HG03520 (cell line): ENCODE data around the gene GSK3A.

Experiments
- ATAC-seq: cut with Tn5 transposase; IDR thresholded peaks from one replicate; pipeline ENCODE4 v1.9.1; 2021; ENCODE audit warnings: mild to moderate bottlenecking, moderate library complexity; ENCODE audit not compliant: unreplicated experiment

GSK3A gene

DNA sequence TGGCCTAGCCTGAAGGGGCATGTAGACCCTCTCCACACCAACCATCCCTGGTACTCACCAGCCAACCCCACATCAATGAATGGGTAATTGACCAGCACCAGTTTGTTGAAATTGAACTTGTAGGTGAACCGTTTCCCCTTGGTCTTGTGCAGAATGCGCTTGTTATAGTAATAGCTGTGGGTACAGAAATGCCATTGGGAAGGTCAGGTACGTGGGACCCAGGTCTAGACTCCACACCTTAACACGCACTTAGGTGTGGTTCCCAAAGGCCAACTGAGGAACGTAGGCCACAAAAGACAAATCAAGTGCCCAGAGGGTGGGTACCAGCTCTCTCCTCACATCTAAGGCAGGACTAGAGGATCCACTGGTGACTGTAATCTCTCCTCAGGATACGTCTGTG, 7.4 kb upstream of the GSK3A start:
- ATAC-seq = no peak

- no peak for ATAC-seq
Measured at GRCh38 chr19:42249149-42249750, 6.8 kb upstream of the GSK3A start.

DNA sequence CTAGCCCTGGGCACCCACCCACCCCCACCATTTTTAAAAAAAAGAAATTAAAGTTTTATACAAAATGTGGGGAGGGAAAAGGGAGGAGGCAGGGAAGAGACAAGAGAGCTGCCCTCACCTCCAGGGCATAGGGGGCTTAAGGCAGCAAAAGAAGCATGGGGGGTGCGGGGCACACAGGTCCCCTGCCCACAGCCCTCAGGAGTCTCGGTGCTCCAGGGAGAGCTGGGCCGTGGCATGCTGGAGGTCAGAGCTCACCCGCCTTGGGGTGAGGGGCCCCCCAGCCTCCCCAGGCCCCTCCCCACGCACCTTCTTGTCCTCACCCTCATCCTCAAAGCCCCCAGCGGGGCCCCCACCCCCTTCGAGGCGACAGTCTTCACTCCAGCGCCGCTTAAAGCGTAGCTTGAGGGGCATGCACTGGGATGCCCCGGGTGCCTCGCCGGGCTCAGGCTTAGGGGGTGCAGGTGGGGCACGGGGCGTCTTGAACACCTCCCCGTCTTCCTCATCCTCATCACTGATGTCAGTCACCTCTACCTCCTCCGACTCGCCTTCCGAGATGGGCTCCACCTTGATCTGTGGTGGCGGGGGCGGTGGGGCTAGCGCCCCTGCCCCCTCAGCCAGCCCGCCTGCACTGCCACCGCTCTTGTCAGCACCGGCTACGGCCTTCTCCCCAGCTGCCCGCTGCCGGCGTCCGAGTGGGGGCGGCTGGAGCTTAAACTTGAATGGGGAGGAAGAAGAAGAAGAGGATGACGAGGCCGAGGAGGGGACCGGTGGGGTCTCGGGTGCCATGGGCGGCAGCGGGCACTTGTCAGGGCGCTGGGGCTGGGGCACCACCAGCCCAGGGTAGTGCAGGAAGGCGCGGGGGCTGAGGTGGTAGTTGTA, 6.1 kb upstream of the GSK3A start:
- no peak for ATAC-seq

GRCh38 chr19:42247640-42248199, 5.3 kb upstream of the GSK3A start:
- no peak for ATAC-seq

DNA sequence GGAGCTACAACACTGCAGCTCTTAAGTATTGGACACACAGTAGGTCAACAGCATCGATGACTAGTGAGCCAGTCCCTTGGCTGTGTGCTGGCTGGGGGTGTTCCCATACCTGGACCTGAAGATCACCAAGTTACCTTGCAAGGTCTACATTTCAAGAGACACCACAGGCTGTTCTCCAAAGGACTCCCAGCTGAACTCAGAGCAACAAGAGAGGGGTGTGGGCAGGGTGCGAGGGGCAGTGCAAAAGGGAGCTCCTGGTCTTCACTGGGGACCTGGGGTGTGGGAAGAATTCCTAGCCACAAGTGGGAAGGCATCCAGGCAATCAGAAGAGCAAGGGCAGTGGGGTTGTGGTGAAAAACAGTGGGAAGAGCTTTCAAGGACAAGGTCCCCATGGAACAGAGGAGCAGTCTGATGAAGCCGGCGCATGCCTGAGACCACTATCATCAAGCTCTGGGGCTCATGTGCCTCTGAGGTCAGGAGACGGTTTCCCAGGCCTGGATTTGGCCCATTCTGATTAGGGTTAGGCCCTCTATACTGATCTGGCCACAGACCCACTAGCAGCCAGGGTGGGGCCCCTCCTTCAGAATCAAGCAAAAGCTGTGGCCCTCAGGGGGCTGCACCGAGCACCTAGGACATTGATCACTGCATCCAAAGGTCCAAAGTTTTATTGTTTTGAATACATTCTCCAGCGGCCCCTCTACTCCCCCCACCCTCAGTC, 4.7 kb upstream of the GSK3A start:
- no peak for ATAC-seq

DNA sequence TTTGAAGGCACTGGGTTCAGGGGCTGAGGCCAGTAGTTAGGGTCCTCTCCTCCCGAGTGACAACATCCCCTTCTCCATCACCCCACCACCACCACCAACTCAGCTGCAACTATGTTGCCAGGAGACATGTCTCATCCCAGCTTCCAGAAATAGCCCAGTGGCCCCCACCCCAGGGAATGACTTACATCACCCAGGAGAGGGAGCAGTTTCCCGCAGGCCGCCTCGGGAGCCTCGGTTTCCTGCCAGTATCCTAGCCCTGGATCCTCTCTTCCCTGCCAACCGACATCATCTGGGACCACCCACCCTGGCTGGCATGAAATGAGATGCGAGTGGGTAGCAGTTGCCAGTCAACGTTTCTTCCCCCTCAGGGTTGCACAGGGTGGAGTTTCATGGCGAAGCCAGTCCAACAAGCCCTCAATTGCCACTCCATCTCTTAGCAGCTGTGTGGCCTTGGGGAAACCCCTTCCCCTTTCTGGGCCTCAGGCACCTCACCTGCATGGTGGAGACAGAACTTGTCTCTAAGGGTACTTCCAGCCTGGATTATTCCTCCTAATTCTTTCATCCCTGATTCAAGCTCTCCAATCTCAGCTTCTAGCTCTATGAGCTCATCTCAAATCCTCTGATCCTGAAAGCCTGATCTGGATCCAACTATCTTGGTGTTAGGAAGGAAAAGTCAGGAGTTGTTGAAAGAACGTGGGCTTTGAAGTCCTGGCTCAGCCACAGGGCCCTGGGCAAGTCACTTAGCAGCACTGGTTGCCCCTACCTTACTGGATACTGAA, 3.9 kb upstream of the GSK3A start:
- no peak for ATAC-seq

DNA sequence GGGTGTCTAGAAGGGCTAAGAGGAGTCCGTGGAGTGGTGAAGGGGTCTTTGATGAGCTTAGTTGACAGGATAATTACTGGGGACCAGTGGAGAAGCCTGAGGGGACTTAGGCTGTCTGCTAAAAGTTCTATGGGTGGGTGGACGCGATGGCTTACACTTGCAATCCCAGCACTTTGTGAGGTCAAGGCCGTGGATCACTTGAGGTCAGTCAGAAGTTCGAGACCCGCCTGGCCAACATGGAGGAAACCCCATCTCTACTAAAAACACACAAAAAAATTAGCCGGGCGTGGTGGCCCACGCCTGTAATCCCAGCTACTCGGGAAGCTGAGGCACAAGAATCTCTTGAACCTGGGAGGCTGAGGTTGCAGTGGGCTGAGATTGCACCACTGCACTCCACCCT, 2.8 kb upstream of the GSK3A start:
- no peak for ATAC-seq

- ATAC-seq = peak; percentile 29
Measured at GRCh38 chr19:42244347-42245220, 2.2 kb upstream of the GSK3A start.

- ATAC-seq = peak; percentile 4
Measured at GRCh38 chr19:42242069-42242511, 312 bp downstream of the GSK3A start.

DNA sequence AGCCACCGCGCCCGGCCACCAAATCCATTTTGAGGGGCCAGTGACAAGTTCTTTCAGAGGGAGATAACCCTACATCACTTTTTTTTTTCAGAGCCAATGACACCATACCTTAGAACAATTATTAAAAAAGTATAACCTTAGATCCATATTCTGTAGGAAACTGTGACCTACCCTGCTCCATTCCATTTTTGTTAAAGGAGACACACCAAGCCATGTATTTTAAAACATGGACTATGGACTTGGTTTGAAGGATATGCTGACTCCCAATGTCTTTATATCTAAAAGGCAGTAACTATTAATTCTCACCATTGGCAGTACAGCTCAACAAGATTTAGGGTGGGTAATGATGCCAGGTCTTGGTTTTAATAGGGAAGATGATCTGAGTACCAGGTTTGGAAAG, 1.1 kb downstream of the GSK3A start:
- no peak for ATAC-seq

DNA sequence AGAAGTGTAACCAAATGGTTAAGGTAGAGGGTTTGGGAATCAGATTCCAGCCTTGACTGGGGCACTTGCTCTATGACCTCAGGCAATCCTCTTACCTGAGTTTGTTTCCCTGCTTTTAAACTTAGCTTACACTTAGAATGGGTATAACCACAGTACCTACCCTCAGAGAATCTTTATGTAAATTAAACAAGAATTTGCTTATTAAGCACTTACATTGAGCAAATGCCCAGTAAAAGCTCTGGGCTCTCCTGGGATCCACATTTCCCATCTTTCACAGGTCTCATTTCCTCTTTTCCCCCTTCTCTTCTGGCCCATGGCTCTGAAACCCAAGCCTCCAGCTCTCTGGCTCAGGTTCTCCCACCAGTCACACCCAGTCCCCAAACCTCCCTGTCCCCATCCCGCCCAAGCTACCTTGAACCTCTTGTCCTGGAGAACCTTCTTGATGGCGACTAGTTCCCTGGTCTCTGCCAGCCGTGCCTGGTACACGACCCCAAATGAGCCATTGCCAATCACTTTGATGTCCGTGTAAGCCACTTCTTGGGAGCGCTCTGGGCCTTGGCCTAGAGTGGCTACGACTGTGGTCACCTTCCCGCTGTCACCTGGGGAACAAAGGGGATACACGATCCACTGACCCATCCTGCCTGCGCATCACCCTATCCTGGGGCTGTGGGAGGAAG, 2.7 kb downstream of the GSK3A start:
- ATAC-seq = no peak

- ATAC-seq = no peak
Measured at GRCh38 chr19:42235181-42235580, 7.2 kb downstream of the GSK3A start.

- no peak for ATAC-seq
Measured at GRCh38 chr19:42234364-42234763, 8.0 kb downstream of the GSK3A start.

DNA sequence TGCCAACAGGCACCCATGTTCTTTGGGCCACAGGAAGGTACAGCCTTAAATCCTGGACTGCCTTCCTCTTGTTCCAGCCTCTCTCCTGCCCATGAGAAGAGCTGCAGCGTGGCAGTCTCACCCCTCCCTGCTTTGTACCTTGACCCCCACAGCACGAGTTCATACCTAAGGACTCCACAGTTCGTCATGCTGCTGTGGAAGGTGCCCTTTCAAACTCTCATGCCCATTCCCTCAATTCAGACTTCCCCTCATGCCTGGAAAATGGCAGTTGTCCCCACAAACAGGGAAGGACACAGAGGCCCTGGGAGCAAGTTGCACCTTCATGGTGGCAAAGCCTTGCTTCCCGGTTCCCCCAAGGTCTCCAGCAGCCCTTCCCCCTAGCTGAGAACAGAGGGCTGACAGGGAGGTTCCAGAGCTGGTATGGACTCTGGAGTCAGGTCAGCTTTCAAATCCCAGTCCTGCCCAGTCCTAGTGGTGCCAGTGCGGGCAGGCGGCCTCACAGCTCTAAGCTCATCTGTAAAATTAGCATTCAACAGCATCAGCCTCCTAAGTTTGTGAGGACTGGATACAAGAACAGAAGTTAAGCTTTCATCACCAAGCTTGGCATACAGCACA, 8.6 kb downstream of the GSK3A start:
- no peak for ATAC-seq

GRCh38 chr19:42233106-42233505, 9.3 kb downstream of the GSK3A start:
- ATAC-seq = no peak

DNA sequence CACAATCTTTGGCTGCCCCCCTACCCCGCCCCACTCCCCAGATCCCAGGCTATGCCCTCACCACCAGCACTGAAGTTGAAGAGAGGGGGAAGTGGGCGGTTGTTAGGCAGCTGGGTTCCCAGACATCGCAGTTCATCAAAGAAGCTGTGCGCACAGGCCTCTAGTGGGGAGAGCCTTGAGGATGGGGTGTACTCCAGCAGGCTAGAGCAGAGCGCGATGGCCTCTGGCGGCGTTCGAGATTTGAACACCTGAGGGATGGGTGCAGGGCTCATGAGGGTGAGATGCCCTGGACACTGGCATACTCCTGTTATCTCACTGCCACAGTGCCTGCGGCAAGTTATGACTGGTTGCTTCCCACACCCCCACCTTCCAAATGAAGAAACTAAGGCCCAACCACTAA, 10.0 kb downstream of the GSK3A start:
- no peak for ATAC-seq

DNA sequence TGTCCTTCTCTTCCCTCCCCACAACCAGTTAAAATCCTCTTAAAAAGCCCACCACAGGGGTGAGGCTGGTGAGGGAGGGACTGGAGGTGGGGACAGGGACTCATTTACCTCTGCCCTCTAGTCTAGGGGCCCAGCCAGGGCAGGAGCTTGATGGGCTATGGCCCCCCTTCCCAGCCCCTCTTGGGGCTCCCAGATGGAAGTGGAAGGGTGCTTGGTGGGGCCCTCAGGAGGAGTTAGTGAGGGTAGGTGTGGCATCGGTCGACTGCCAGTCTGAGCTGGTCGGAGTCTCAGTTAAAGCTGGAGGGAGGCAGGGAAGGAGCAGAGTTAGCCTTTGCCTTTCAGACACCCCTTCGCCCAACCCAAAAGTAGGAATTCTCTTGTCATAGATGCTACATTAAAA, 11.8 kb downstream of the GSK3A start:
- no peak for ATAC-seq

GRCh38 chr19:42229855-42230351, 12.5 kb downstream of the GSK3A start:
- no peak for ATAC-seq
